Ureter (tissue), 1 donor: ENCODE results near the gene PTPN3. TPM values are rescaled to one million over a fixed set of nuclear protein-coding genes. Genes with fewer than 3 reads are reported as not detected.

Experiments used
- DNase-seq: peaks from one replicate; pipeline ENCODE4 v3.0.0-alpha.2; 2020; ENCODE audit warnings: low spot score
- total RNA-seq: library from RNA; stranded (reverse); gene quantifications from one replicate; pipeline ENCODE4 v1.2.4, GENCODE V29; 2023
- donor health status: DM: yes; HTN: yes; CAD: no.

PTPN3 gene
- total RNA-seq, 1 donor from 2014 or later: 36.4 TPM

DNA sequence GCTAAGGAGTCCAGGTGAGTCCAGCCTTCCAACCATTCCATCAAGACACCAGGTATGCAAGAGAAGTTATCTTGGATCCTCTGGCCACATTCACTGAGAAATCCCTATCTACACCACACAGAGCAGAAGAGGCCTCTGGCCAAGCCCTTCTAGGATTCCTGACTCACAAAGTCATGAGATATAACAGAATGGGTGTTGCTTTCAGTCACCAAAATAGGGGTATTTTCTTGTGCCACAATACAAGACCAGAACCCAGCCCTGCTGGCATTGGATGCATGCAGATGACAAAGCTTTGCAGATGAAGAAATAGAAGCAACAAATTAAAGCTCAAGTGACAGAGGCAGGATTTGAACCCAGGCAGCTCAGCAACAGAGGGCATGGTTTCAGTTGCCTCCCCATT is 73.5 kb downstream of the PTPN3 start:
- no peak for DNase-seq

- no peak for DNase-seq
Measured at GRCh38 chr9:109423877-109424276, 74.2 kb downstream of the PTPN3 start.

DNA sequence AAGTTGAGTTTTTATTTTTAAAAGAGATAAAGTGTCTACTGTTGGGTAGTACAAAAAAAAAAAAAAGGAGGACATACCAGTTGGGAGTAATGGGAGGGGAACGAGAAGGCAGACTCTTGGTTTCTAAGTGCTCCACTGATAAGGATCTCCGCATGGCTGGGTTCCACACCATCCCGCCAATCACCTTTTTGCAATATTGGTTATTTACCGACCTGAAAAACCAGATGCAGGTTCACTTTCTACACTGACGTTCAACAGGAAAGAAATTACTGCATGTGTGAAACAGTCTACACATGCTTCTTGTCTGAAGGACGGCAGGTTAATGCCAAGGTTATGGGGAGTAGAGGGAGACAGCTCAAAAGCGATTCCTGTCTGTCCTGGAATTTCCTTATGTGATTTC is 75.5 kb downstream of the PTPN3 start:
- DNase-seq: peak; percentile 77

GRCh38 chr9:109421026-109421970 is 76.8 kb downstream of the PTPN3 start:
- no peak for DNase-seq

DNA sequence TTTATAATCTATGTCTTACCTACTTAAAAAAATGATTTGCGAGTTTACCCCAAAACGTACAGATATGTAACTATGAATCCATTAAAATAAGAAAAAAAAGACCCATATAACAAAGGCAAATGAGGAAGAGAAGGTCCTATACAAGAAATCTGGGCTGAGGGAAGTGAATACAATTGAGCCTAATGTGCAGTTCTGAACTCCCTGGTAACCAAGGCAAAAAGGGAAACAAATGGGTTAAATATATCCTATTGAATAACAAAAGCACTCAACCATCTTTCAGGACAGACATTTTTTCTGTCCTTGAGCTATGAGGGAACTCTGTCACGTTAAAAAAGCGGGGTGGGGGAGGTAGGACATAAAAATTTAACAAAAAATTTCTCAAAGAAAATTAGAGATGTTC is 78.6 kb downstream of the PTPN3 start:
- DNase-seq: no peak

DNA sequence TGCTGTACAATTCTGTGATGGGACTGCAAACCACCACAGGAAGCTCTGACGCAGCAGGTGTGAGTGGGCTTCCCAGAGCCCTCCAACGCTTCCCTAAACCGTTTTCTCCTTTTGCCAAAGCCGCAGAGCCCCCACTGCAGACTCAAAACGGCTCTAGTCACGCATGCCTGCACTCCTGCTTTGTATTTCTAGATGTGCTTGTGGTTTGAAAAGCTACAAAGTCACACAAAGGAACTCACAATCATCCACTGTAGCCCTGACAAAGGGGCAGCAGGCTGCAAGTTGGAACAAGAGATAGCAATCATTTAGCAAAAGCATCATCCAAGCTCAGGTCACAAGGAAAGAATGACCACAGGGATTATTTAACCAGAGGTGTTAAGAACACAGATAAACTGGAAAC is 79.3 kb downstream of the PTPN3 start:
- no peak for DNase-seq

GRCh38 chr9:109417585-109418544 is 80.2 kb downstream of the PTPN3 start:
- no peak for DNase-seq

DNA sequence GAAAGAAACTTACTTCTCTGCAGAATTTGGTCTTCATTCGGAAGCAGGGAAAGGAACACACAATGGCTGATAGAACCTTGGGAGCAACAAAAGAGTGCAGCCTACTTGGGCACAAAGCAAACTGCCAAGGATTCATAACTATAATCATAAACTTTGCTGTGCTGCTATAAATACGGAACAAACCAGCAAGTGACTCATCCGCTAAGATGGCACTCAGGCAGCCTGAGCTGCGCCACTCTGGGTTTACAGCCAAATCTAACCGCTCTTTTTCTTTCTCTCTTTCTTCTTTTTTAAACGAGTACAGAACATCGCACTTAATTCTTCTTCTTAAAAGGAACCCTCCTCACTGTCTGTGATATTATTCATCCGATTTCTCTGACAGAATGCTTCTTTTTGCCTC is 81.1 kb downstream of the PTPN3 start:
- no peak for DNase-seq

DNA sequence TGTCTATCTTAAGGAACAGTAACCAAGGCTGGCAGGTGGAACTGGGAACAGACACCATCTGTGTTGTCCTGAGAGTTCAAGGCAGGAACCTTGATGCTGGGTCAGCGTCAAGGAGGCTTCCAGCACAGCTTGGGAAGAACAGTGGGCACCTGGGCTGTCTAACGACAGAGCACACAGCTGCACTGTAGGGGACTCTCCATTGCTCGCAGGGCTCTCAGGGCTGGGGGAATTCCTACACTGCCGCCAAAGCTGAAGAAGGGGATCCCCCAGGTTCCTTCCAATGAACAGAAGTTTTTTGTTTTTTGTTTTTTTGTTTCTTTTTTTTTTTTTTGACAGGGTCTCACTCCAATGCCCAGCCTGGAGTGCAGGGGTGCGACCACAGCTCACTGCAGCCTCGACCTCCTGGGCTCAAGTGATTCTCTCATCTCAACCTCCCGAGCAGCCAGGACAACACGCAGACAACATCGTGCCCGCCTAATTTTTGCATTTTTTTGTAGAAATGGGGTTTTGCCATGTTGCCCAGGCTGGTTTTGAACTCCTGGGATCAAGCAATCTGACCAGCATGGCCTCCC is 81.9 kb downstream of the PTPN3 start:
- DNase-seq: no peak

- peak; percentile 14 for DNase-seq
Measured at GRCh38 chr9:109414125-109414785, 83.9 kb downstream of the PTPN3 start.

DNA sequence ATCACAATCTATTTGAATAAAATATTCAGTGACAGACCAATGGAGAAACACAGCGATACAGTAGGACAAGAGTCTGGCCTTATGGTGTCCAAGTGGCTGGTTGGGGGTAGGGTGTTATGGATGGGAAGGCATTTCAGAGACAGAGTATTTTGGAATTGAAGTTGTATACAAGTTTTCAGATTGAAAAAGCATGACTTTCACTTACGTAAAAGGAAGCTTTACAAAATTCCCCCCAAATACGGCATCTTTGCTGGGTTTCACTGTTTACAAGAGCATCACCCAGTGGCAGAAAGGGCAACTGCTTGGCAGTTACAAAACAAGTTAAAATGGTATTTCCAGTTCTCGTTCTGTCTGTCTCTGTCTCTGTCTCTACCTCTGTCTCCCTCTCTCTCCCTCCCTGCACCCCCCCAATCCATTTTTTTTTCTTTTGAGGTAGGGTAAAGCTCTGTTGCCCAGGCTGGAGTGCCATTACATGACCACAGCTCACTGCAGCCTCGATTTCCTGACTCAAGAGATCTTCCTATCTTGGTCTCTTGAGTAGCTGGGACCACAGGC is 86.2 kb downstream of the PTPN3 start:
- DNase-seq: peak; percentile 42

GRCh38 chr9:109411069-109411761 is 86.9 kb downstream of the PTPN3 start:
- peak; percentile 18 for DNase-seq

GRCh38 chr9:109409773-109410397 is 88.2 kb downstream of the PTPN3 start:
- no peak for DNase-seq

DNA sequence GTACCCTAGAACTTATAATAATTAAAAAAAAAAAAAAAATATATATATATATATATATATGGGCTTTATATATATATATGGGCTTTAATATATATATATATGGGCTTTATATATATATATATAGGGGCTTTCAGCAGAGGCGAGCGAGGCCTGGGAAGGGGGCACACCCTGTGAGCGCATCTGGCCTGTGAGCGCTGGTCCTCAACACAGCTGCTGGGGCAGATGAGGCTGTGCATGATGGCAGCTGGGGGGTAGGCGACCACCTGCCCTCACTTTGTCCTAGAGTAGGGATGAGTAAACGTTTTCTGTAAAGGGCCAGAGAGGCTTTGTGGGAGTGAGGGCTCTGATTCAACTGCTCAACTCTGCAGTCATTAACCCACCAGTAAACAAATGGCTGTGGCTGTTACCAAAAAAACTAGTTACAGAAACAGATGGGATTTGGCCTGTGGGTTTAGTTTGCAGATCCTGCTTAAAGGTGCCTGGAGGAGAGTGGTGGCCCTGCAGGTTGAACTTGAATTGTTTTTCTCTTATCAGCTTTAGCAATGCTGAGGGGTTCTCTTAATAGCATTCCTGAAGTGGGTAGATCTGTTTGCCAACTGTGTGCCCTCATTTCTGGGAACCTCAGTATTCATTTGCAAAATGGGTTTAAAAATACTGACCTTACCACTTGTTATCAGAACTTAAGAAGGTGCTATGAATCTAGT is 89.2 kb downstream of the PTPN3 start:
- no peak for DNase-seq

- DNase-seq: no peak
Measured at GRCh38 chr9:109403766-109404320, 94.3 kb downstream of the PTPN3 start.

DNA sequence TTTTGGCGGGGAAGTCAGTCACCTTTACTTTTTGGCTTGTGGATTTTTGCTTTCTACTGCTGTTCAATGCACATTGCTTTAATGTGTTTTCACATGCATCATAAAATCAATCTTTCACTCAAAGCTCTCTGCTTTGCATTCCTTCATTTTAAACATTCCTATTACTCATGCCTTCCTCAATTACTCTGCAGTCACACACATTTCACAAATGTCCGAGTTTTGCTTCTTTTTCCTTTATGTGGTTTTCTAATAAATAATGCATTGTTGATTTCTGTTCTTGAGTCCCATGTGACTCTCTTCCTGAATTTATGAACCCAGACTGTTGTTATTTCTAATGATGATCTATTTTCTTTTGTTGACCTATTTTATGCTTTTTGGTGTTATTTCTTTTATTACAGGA is 95.0 kb downstream of the PTPN3 start:
- no peak for DNase-seq

- DNase-seq: no peak
Measured at GRCh38 chr9:109401990-109402318, 96.2 kb downstream of the PTPN3 start.

- no peak for DNase-seq
Measured at GRCh38 chr9:109401169-109401989, 96.7 kb downstream of the PTPN3 start.
